WERI-Rb-1 (cell line): ENCODE results near the gene MME.

Experiments
- DNase-seq: peaks from one replicate; pipeline ENCODE4 v3.0.0-alpha.2; 2020
- H3K27ac ChIP-seq: fragments of 250-450 bp; sonication (Bioruptor Pico); 2 replicates; pipeline ENCODE4 v1.5.1; 2020; ENCODE audit warnings: mild to moderate bottlenecking, moderate library complexity
- H3K27me3 ChIP-seq: fragments of 250-450 bp; sonication (Bioruptor Pico); 2 replicates; pipeline ENCODE4 v1.5.1; 2021; ENCODE audit warnings: mild to moderate bottlenecking, low read depth, moderate library complexity; ENCODE audit not compliant: insufficient read depth, severe bottlenecking
- H3K36me3 ChIP-seq: fragments of 250-450 bp; sonication (Bioruptor Pico); 2 replicates; pipeline ENCODE4 v1.5.1; 2020; ENCODE audit warnings: mild to moderate bottlenecking, moderate library complexity
- H3K4me3 ChIP-seq: 2 replicates; pipeline ENCODE4 v1.5.1; 2011; ENCODE audit warnings: low read depth, mild to moderate bottlenecking, control low read depth, low read length
- H3K9me3 ChIP-seq: fragments of 250-450 bp; sonication (Bioruptor Pico); 2 replicates; pipeline ENCODE4 v1.5.1; 2021; ENCODE audit warnings: mild to moderate bottlenecking, moderate library complexity; ENCODE audit not compliant: severe bottlenecking
- CTCF ChIP-seq: IDR thresholded peaks from 2 replicates; pipeline ENCODE4 v1.5.1; 2011; ENCODE audit warnings: low read depth, mild to moderate bottlenecking, control low read depth, inconsistent platforms, low read length

Gene MME

GRCh38 chr3:155084567-155084966 is 4.4 kb downstream of the MME start:
- H3K36me3 ChIP-seq = no peaks in the 10 kb centered on the region
- no peak overlapping the region for H3K27ac ChIP-seq
- no peak for DNase-seq
- no peaks in the 10 kb centered on the region for H3K27me3 ChIP-seq
- H3K9me3 ChIP-seq = no peaks in the 10 kb centered on the region
- H3K4me3 ChIP-seq = no peak overlapping the region
- TF ChIP-seq CTCF = no peak

GRCh38 chr3:155086051-155086450 is 5.9 kb downstream of the MME start:
- no peak overlapping the region for H3K27ac ChIP-seq
- no peaks in the 10 kb centered on the region for H3K36me3 ChIP-seq
- H3K27me3 ChIP-seq = no peaks in the 10 kb centered on the region
- no peak overlapping the region for H3K4me3 ChIP-seq
- no peak for TF ChIP-seq CTCF
- no peak for DNase-seq
- no peaks in the 10 kb centered on the region for H3K9me3 ChIP-seq

- Histone ChIP-seq H3K36me3 (no peaks in the 10 kb centered on the region), H3K9me3 (no peaks in the 10 kb centered on the region), H3K27me3 (no peaks in the 10 kb centered on the region), H3K4me3 (no peak overlapping the region), H3K27ac (no peak overlapping the region)
- no peak for DNase-seq
- TF ChIP-seq CTCF = no peak
These were observed 8.7 kb downstream of the MME start for GRCh38 chr3:155088706-155089345.

GRCh38 chr3:155089495-155089894 is 9.4 kb downstream of the MME start:
- Histone ChIP-seq H3K36me3 (no peaks in the 10 kb centered on the region), H3K9me3 (no peaks in the 10 kb centered on the region), H3K27me3 (no peaks in the 10 kb centered on the region), H3K4me3 (no peak overlapping the region), H3K27ac (no peak overlapping the region)
- DNase-seq = no peak
- no peak for TF ChIP-seq CTCF

- no peak for TF ChIP-seq CTCF
- H3K27me3 ChIP-seq = no peaks in the 10 kb centered on the region
- DNase-seq = no peak
- H3K36me3 ChIP-seq = no peaks in the 10 kb centered on the region
- no peak overlapping the region for H3K4me3 ChIP-seq
- no peak overlapping the region for H3K27ac ChIP-seq
- H3K9me3 ChIP-seq = no peaks in the 10 kb centered on the region
These were observed 13.1 kb downstream of the MME start for GRCh38 chr3:155093261-155093660.
